ENCODE results near the gene ENTPD6.
"Not testable (repeated sequence)": the region's sequence is repeated elsewhere in the genome, so short reads cannot be mapped to it uniquely, and the experiment has no call there.

Gene ENTPD6

GRCh38 chr20:25236450-25237304 lies 41.2 kb downstream of the ENTPD6 start:
- Mint-ChIP-seq H3K4me1 (ENCODE audit: low read depth) (peaks cover 21% of the 10 kb centered on the region), H3K27me3 (peaks cover 1% of the 10 kb centered on the region), H3K9me3 (ENCODE audit: low read depth) (no peaks in the 10 kb centered on the region), H3K36me3 (no peaks in the 10 kb centered on the region), H3K27ac (peak overlapping the region; percentile 41), H3K4me3 (no peak overlapping the region)

GRCh38 chr20:25237610-25238318 lies 42.3 kb downstream of the ENTPD6 start:
- Mint-ChIP-seq H3K27ac (peak overlapping the region; percentile 92), H3K36me3 (no peaks in the 10 kb centered on the region)

GRCh38 chr20:25238319-25239037 lies 43.0 kb downstream of the ENTPD6 start:
- Mint-ChIP-seq H3K9me3 (ENCODE audit: low read depth) (peaks cover under 1% of the 10 kb centered on the region), H3K27me3 (peaks cover 1% of the 10 kb centered on the region), H3K27ac (peak overlapping the region; percentile 92), H3K36me3 (no peaks in the 10 kb centered on the region), H3K4me3 (peak overlapping the region; percentile 56), H3K4me1 (ENCODE audit: low read depth) (peaks cover 21% of the 10 kb centered on the region)

More at GRCh38 chr20:25237610-25238318, 42.3 kb downstream of the ENTPD6 start:
- H3K9me3 Mint-ChIP-seq (ENCODE audit: low read depth): no peaks in the 10 kb centered on the region
- peak overlapping the region; percentile 56 for H3K4me3 Mint-ChIP-seq
- H3K4me1 Mint-ChIP-seq (ENCODE audit: low read depth): peaks cover 21% of the 10 kb centered on the region
- peaks cover 1% of the 10 kb centered on the region for H3K27me3 Mint-ChIP-seq

- peaks cover 1% of the 10 kb centered on the region for H3K27me3 Mint-ChIP-seq
- peaks cover 21% of the 10 kb centered on the region for H3K4me1 Mint-ChIP-seq (ENCODE audit: low read depth)
- no peak overlapping the region for H3K4me3 Mint-ChIP-seq
- peaks cover 3% of the 10 kb centered on the region for H3K36me3 Mint-ChIP-seq
- H3K27ac Mint-ChIP-seq: peak overlapping the region; percentile 34
- H3K9me3 Mint-ChIP-seq (ENCODE audit: low read depth): peaks cover 4% of the 10 kb centered on the region
Observed at GRCh38 chr20:25239387-25240370, 44.2 kb downstream of the ENTPD6 start.

GRCh38 chr20:25240851-25241658 lies 45.5 kb downstream of the ENTPD6 start:
- not testable (repeated sequence) for H3K9me3 Mint-ChIP-seq (ENCODE audit: low read depth); H3K27me3 Mint-ChIP-seq; H3K36me3 Mint-ChIP-seq; H3K27ac Mint-ChIP-seq; H3K4me3 Mint-ChIP-seq
- peaks cover 21% of the 10 kb centered on the region for H3K4me1 Mint-ChIP-seq (ENCODE audit: low read depth)

- not testable (repeated sequence) for H3K27me3 Mint-ChIP-seq; H3K36me3 Mint-ChIP-seq; H3K4me3 Mint-ChIP-seq; H3K9me3 Mint-ChIP-seq (ENCODE audit: low read depth); H3K27ac Mint-ChIP-seq
- peaks cover 24% of the 10 kb centered on the region for H3K4me1 Mint-ChIP-seq (ENCODE audit: low read depth)
Observed at GRCh38 chr20:25241659-25241955, 46.1 kb downstream of the ENTPD6 start.

GRCh38 chr20:25242231-25242630 lies 46.7 kb downstream of the ENTPD6 start:
- Mint-ChIP-seq H3K9me3 (ENCODE audit: low read depth) (peaks cover 4% of the 10 kb centered on the region), H3K27ac (no peak overlapping the region), H3K27me3 (no peaks in the 10 kb centered on the region), H3K4me3 (no peak overlapping the region), H3K4me1 (ENCODE audit: low read depth) (peaks cover 29% of the 10 kb centered on the region), H3K36me3 (peaks cover 3% of the 10 kb centered on the region)

GRCh38 chr20:25243416-25243979 lies 48.0 kb downstream of the ENTPD6 start:
- Mint-ChIP-seq H3K27ac (peak overlapping the region; percentile 22), H3K4me1 (ENCODE audit: low read depth) (peaks cover 18% of the 10 kb centered on the region), H3K27me3 (no peaks in the 10 kb centered on the region), H3K9me3 (ENCODE audit: low read depth) (peaks cover 4% of the 10 kb centered on the region), H3K36me3 (peaks cover 3% of the 10 kb centered on the region), H3K4me3 (no peak overlapping the region)

- peaks cover 4% of the 10 kb centered on the region for H3K9me3 Mint-ChIP-seq (ENCODE audit: low read depth)
Observed at GRCh38 chr20:25244976-25245375, 49.5 kb downstream of the ENTPD6 start.

GRCh38 chr20:25245461-25245860 lies 49.9 kb downstream of the ENTPD6 start:
- peaks cover 4% of the 10 kb centered on the region for H3K9me3 Mint-ChIP-seq (ENCODE audit: low read depth)
- no peak overlapping the region for H3K27ac Mint-ChIP-seq
- peaks cover 3% of the 10 kb centered on the region for H3K36me3 Mint-ChIP-seq
- peaks cover 27% of the 10 kb centered on the region for H3K4me1 Mint-ChIP-seq (ENCODE audit: low read depth)
- no peak overlapping the region for H3K4me3 Mint-ChIP-seq
- H3K27me3 Mint-ChIP-seq: no peaks in the 10 kb centered on the region

More at GRCh38 chr20:25244976-25245375, 49.5 kb downstream of the ENTPD6 start:
- Mint-ChIP-seq H3K36me3 (peaks cover 3% of the 10 kb centered on the region), H3K4me3 (no peak overlapping the region), H3K27ac (no peak overlapping the region), H3K27me3 (no peaks in the 10 kb centered on the region), H3K4me1 (ENCODE audit: low read depth) (peaks cover 22% of the 10 kb centered on the region)

- H3K27me3 Mint-ChIP-seq: no peaks in the 10 kb centered on the region
- H3K36me3 Mint-ChIP-seq: peaks cover 3% of the 10 kb centered on the region
- peaks cover 4% of the 10 kb centered on the region for H3K9me3 Mint-ChIP-seq (ENCODE audit: low read depth)
- peaks cover 36% of the 10 kb centered on the region for H3K4me1 Mint-ChIP-seq (ENCODE audit: low read depth)
- H3K4me3 Mint-ChIP-seq: peak overlapping the region; percentile 79
- peak overlapping the region; percentile 46 for H3K27ac Mint-ChIP-seq
Observed at GRCh38 chr20:25246182-25246999, 50.9 kb downstream of the ENTPD6 start.

- H3K27ac Mint-ChIP-seq: peak overlapping the region; percentile 46
- peak overlapping the region; percentile 79 for H3K4me3 Mint-ChIP-seq
- peaks cover 3% of the 10 kb centered on the region for H3K36me3 Mint-ChIP-seq
- H3K4me1 Mint-ChIP-seq (ENCODE audit: low read depth): peaks cover 43% of the 10 kb centered on the region
- no peaks in the 10 kb centered on the region for H3K27me3 Mint-ChIP-seq
- H3K9me3 Mint-ChIP-seq (ENCODE audit: low read depth): peaks cover 4% of the 10 kb centered on the region
Observed at GRCh38 chr20:25247000-25247517, 51.5 kb downstream of the ENTPD6 start.

Measured in activated naive CD8-positive, alpha-beta T cell (primary cell).